Astrocyte (in vitro differentiated cells and primary cell): ENCODE measurements around the gene SEMA3F. TPM values are rescaled to one million over a fixed set of nuclear protein-coding genes. Genes with fewer than 3 reads are reported as not detected.

Experiments
- DNase-seq: peaks from one replicate; pipeline ENCODE4 v3.0.0-alpha.2; 2010; ENCODE audit warnings: low read depth
- FAIRE-seq: peaks from 2 replicates; lab custom pipeline; 2011; peaks lifted over from hg19 to GRCh38; lab: Jason Lieb, UNC
- H2AFZ ChIP-seq: 2 replicates; pipeline ENCODE4 v1.6.0; 2012; ENCODE audit warnings: low read depth, low read length, inconsistent platforms
- H3K27ac ChIP-seq: 2 replicates; pipeline ENCODE4 v1.5.1; 2011; ENCODE audit warnings: low read depth, low read length, inconsistent platforms
- H3K27me3 ChIP-seq: 2 replicates; pipeline ENCODE4 v1.6.0; 2011; ENCODE audit warnings: low read length, inconsistent platforms; ENCODE audit not compliant: insufficient read depth
- H3K36me3 ChIP-seq: 2 replicates; pipeline ENCODE4 v1.5.1; 2011; ENCODE audit warnings: low read length, inconsistent platforms; ENCODE audit not compliant: insufficient read depth
- H3K4me1 ChIP-seq: 2 replicates; pipeline ENCODE4 v1.5.1; 2011; ENCODE audit warnings: low read length, inconsistent platforms; ENCODE audit not compliant: insufficient read depth
- H3K4me2 ChIP-seq: 2 replicates; pipeline ENCODE4 v1.6.0; 2012; ENCODE audit warnings: low read length, inconsistent platforms
- H3K4me3 ChIP-seq: 2 replicates; pipeline ENCODE4 v1.5.1; 2011; ENCODE audit warnings: low read depth, mild to moderate bottlenecking, low read length, inconsistent platforms; ENCODE audit not compliant: insufficient read depth
- H3K79me2 ChIP-seq: 2 replicates; pipeline ENCODE4 v1.6.0; 2012; ENCODE audit warnings: mild to moderate bottlenecking, low read length, inconsistent platforms; ENCODE audit not compliant: insufficient read depth
- H3K9ac ChIP-seq: 2 replicates; pipeline ENCODE4 v1.6.0; 2012; ENCODE audit warnings: mild to moderate bottlenecking, low read length, inconsistent platforms
- H3K9me3 ChIP-seq: 2 replicates; pipeline ENCODE4 v1.5.1; 2012; ENCODE audit warnings: low read depth, mild to moderate bottlenecking, low read length, inconsistent platforms; ENCODE audit not compliant: insufficient read depth
- H4K20me1 ChIP-seq: 2 replicates; pipeline ENCODE4 v1.6.0; 2012; ENCODE audit warnings: low read length, inconsistent platforms; ENCODE audit not compliant: insufficient read depth
- H3K27ac Mint-ChIP-seq: one replicate; pipeline ENCODE4 v1.8.0; 2021; ENCODE audit warnings: mild to moderate bottlenecking, mixed read lengths; ENCODE audit not compliant: unreplicated experiment
- H3K27me3 Mint-ChIP-seq: one replicate; pipeline ENCODE4 v1.8.0; 2021; ENCODE audit warnings: low read depth, mixed read lengths; ENCODE audit not compliant: unreplicated experiment
- H3K36me3 Mint-ChIP-seq: one replicate; pipeline ENCODE4 v1.8.0; 2021; ENCODE audit warnings: low read depth, mixed read lengths; ENCODE audit not compliant: unreplicated experiment
- H3K4me1 Mint-ChIP-seq: one replicate; pipeline ENCODE4 v1.8.0; 2021; ENCODE audit warnings: low read depth, mixed read lengths; ENCODE audit not compliant: unreplicated experiment
- H3K4me3 Mint-ChIP-seq: one replicate; pipeline ENCODE4 v1.8.0; 2021; ENCODE audit warnings: mild to moderate bottlenecking, moderate library complexity, mixed read lengths; ENCODE audit not compliant: unreplicated experiment
- H3K9me3 Mint-ChIP-seq: one replicate; pipeline ENCODE4 v1.8.0; 2021; ENCODE audit warnings: mild to moderate bottlenecking, mixed read lengths; ENCODE audit not compliant: unreplicated experiment
- EZH2 ChIP-seq: IDR thresholded peaks from 2 replicates; pipeline ENCODE4 v1.6.1; 2012; ENCODE audit warnings: mild to moderate bottlenecking, low read length, inconsistent platforms; ENCODE audit not compliant: insufficient read depth
- total RNA-seq: library from RNA; stranded (reverse); gene quantifications from 2 replicates; pipeline ENCODE4 v1.2.1, GENCODE V29; 2021
- TF ChIP-seq, protein P1 (sequence below): IDR thresholded peaks from 2 replicates; pipeline ENCODE4 v1.5.1; 2011; ENCODE audit warnings: low read depth, mild to moderate bottlenecking, inconsistent platforms, low read length, moderate library complexity; ENCODE audit not compliant: insufficient read depth

Gene SEMA3F
- total RNA-seq, 1 donor from 2014 or later = 6.6 TPM

GRCh38 chr3:50196253-50196801 lies 41.2 kb downstream of the SEMA3F start:
- peaks cover 37% of the 10 kb centered on the region for H3K27me3 Mint-ChIP-seq
- H3K4me1 Mint-ChIP-seq = no peaks in the 10 kb centered on the region
- no peak overlapping the region for H3K27ac ChIP-seq
- H3K27me3 ChIP-seq = peaks cover 21% of the 10 kb centered on the region
- no peaks in the 10 kb centered on the region for H3K9me3 Mint-ChIP-seq
- no peaks in the 10 kb centered on the region for H4K20me1 ChIP-seq
- TF ChIP-seq, protein P1, sequence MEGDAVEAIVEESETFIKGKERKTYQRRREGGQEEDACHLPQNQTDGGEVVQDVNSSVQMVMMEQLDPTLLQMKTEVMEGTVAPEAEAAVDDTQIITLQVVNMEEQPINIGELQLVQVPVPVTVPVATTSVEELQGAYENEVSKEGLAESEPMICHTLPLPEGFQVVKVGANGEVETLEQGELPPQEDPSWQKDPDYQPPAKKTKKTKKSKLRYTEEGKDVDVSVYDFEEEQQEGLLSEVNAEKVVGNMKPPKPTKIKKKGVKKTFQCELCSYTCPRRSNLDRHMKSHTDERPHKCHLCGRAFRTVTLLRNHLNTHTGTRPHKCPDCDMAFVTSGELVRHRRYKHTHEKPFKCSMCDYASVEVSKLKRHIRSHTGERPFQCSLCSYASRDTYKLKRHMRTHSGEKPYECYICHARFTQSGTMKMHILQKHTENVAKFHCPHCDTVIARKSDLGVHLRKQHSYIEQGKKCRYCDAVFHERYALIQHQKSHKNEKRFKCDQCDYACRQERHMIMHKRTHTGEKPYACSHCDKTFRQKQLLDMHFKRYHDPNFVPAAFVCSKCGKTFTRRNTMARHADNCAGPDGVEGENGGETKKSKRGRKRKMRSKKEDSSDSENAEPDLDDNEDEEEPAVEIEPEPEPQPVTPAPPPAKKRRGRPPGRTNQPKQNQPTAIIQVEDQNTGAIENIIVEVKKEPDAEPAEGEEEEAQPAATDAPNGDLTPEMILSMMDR = no peak
- no peak for FAIRE-seq
- no peaks in the 10 kb centered on the region for H3K79me2 ChIP-seq
- no peaks in the 10 kb centered on the region for H3K36me3 Mint-ChIP-seq
- no peak overlapping the region for H3K4me3 Mint-ChIP-seq
- no peak overlapping the region for H3K4me2 ChIP-seq
- H3K27ac Mint-ChIP-seq = no peak overlapping the region
- H3K4me3 ChIP-seq = no peak overlapping the region
- no peak overlapping the region for H3K9ac ChIP-seq
- H3K9me3 ChIP-seq = no peaks in the 10 kb centered on the region
- H2AFZ ChIP-seq = no peak overlapping the region
- DNase-seq = no peak
- no peaks in the 10 kb centered on the region for H3K36me3 ChIP-seq
- H3K4me1 ChIP-seq = peaks cover 6% of the 10 kb centered on the region

GRCh38 chr3:50201573-50202315 lies 46.6 kb downstream of the SEMA3F start:
- Histone ChIP-seq H3K27ac (no peak overlapping the region), H3K9ac (no peak overlapping the region), H3K4me1 (no peaks in the 10 kb centered on the region), H4K20me1 (no peaks in the 10 kb centered on the region), H3K4me3 (no peak overlapping the region), H3K27me3 (peaks cover 24% of the 10 kb centered on the region), H3K4me2 (no peak overlapping the region), H2AFZ (no peak overlapping the region), H3K79me2 (no peaks in the 10 kb centered on the region), H3K9me3 (no peaks in the 10 kb centered on the region), H3K36me3 (no peaks in the 10 kb centered on the region)
- H3K36me3 Mint-ChIP-seq = no peaks in the 10 kb centered on the region
- H3K4me3 Mint-ChIP-seq = no peak overlapping the region
- peaks cover 10% of the 10 kb centered on the region for H3K4me1 Mint-ChIP-seq
- DNase-seq = no peak
- no peak for FAIRE-seq
- H3K27ac Mint-ChIP-seq = no peak overlapping the region
- peaks cover 3% of the 10 kb centered on the region for H3K9me3 Mint-ChIP-seq
- peaks cover 39% of the 10 kb centered on the region for H3K27me3 Mint-ChIP-seq
- no peak for TF ChIP-seq EZH2
- TF ChIP-seq, protein P1 = no peak
